CD4-positive, alpha-beta T cell treated with Interferon gamma for 1 hour (primary cell): ENCODE data around the gene ZNF365.
"Not testable (repeated sequence)": the region's sequence is repeated elsewhere in the genome, so short reads cannot be mapped to it uniquely, and the experiment has no call there.

Source experiments
- DNase-seq: peaks from one replicate; pipeline ENCODE4 v3.0.0-alpha.2; 2020

Gene ZNF365

DNA sequence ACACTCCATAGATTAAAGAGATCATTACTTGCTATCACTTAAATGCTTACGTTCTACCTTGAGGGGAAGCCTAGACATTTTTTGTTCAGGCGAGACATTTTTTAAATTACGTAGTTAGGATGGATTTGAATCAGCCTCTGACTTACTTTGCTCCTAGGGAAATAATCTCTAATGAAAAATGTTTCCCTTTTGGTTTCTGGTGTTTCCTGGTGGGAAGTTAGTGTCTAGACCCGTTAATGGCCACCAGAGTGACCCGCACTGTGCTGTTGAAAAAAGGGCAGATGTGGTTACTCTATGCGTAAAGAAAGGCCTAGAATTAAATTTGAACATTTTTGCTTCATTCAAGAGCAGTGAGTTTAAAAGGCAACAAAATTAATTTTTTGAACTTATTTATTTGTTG is 3.8 kb downstream of the ZNF365 start:
- DNase-seq = no peak

DNA sequence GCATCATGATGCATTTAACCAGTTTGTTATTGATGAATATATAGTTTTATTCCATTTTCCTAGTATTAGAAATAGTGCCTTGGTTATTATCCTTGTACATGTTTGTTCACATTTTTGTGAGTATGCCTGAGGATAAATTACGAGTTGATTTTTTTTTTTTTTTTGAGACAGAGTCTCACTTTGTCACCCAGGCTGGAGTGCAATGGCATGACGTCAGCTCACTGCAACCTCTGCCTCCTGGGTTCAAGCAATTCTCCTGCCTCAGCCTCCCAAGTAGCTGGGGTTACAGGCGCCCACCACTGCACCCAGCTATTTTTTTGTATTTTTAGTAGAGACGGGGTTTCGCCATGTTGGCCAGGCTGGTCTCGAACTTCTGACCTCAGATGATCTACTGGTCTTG is 4.7 kb downstream of the ZNF365 start:
- not testable (repeated sequence) for DNase-seq

- DNase-seq = no peak
Measured at GRCh38 chr10:62379394-62379793, 5.2 kb downstream of the ZNF365 start.

DNA sequence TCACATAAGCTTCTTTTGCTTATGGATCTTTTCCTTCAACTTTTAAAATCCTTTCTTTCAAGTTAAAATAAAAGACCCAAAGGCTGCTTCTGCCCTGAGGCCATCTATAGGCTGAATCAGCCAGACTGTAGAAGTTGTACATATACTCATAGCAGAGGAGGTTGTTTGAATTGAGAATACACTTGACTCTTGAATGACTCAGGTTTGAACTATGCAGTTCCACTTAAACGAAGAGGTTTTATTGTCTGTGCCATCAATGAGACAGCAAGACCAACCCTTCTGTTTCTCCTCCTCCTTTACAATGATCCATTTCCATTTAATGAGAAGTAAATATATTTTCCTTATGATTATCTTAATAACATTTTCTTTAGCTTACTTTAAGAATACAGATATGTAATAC is 5.8 kb downstream of the ZNF365 start:
- no peak for DNase-seq

- no peak for DNase-seq
Measured at GRCh38 chr10:62381385-62382102, 7.4 kb downstream of the ZNF365 start.

GRCh38 chr10:62382831-62383230 is 8.7 kb downstream of the ZNF365 start:
- no peak for DNase-seq

DNA sequence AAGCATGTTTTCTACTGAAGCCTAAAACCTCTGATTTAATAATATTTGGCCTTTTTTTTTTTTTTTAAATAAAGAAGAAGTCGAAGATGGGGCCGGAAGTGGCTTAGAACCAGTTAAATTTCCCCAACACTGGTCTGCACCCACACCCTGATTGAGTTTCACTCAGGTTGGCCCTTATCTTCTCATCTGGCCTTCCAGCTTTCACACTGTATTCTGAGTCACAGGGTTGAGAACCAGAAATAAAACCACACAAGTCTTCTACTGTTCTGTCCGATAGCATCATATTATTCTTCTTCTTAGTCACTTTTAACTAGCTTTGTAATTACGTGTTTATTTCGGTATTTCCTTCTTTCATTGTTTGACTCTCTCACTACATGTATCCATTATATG is 9.9 kb downstream of the ZNF365 start:
- peak; percentile 51 for DNase-seq

DNA sequence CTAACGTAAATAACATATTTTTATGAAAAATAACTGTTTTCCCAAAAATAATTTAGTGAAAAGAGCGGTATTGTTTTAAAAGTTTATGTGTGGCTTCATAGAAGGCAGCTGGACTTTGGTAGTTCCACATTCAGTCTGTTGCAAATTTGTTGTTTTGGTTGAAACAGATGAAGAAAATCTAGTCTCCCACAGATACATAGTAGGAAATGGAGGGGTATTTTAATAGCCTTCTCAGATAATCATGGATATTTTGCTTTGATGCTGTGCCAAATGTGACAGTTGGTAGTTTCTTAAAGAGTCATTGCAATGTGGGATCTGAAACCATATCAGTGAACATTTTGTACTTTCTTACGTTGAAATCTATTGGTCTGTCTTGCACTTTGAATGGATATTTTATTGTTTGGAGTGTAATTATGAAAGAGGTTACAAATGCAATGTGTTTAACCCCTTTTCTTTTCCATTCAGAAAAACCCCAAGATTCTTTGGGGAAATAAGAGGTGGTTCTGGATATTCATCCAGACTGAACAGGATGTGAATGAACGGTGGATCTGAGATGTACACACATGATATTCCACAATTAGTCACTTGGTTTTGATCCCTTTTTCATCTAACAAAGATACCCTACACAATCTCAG is 10.4 kb downstream of the ZNF365 start:
- no peak for DNase-seq

DNA sequence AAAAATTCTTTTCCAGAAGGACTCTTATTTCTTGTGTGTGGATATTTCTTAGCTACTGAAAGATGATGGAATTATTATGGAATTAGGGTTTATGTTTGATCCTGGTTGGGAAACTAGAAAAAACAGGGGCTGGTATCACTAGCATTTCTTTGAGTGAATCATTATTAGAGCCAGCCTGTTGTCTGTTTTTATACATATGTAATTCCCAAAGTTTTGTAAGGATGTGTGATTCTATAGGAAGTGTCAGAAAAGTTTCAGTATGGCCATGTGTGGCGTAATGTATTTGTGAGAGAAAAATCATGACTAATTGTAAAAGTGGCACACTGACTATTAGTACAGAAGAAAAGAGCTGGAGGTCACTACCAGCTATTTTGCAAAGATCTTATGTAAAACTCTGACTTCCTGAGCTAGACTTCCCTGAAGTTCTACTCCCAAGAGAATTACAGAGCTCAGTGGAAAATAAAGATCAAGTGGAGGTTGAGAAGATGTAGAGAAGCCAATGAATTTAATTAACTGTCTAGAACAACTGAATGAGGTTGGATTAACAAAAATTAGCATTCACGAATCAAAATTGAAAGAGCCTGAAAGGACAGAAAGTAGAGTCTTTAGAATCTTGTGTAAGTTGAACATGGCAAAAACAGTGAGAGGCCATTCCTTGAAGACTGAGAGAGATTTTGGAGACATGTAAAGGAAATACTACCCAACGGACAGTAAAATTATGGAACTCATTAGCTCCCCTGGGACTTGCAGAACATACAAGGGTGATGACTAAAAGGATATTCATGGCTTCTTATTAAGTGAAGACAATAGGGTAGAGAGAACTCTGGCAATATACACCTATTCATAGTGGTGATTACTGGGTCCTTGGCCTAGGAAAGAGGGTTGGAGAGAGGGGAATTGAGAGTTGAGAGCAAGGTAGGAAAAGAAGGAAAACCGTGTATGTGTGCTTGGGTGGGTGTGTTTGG is 12.5 kb downstream of the ZNF365 start:
- no peak for DNase-seq

DNA sequence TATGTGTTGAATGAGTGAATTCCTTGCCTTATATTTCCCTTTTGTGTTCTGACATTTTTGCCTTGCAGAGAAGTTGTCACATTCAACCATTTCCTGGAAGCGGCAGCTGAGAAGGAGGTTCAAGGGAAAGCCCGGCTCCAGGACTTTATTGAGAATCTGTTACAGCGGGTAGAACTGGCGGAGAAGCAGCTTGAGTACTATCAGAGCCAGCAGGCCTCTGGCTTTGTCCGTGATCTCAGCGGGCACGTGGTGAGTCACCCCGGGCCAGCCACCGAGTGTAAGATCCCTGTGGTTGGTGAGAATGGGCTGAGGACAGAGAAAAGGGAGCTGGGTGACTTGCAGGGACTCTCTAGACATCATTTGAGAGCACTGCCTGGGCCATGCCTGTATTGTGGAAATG is 14.2 kb downstream of the ZNF365 start:
- DNase-seq = no peak

- DNase-seq = no peak
Measured at GRCh38 chr10:62390497-62391176, 16.5 kb downstream of the ZNF365 start.

- no peak for DNase-seq
Measured at GRCh38 chr10:62393237-62393636, 19.1 kb downstream of the ZNF365 start.

GRCh38 chr10:62394556-62395018 is 20.4 kb downstream of the ZNF365 start:
- DNase-seq = no peak

GRCh38 chr10:62395892-62396291 is 21.7 kb downstream of the ZNF365 start:
- DNase-seq = no peak

DNA sequence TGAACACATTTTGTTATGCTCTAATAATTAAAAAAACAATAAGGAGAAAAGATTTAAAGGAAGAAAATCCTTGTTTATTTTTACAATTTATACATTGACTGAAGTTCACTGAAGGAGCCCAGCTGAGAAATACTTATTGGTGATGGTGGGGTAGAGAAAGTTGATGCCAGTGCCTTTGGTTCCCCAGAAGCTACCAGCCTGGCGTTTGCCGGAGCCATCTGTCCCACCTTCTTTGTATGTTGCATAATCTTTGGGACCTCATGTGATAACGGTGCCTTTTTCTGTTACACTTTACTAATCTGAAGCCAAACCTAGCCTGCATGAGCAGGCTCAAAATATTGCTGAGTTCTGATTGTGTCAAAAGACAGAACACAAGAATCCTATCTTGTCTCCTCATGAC is 22.7 kb downstream of the ZNF365 start:
- no peak for DNase-seq

GRCh38 chr10:62399211-62399610 is 25.0 kb downstream of the ZNF365 start:
- DNase-seq = no peak

DNA sequence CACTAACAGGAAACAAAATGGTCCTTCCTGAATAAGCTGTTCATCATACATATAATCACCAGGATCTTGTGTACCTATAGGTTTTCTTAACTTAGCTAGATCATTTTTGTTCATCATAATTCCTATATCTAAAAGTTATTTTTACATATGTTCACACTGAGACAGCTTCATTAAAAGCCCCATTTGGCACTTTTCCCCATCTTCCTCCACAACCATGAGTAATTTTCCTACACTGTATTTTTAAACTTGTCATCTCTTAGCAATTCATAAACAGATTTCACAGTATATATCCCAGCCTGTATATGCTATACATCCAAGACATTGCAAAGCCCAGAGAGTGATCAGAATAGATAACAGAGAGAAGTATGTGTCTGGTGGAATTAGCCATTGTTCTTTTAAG is 28.3 kb downstream of the ZNF365 start:
- no peak for DNase-seq

DNA sequence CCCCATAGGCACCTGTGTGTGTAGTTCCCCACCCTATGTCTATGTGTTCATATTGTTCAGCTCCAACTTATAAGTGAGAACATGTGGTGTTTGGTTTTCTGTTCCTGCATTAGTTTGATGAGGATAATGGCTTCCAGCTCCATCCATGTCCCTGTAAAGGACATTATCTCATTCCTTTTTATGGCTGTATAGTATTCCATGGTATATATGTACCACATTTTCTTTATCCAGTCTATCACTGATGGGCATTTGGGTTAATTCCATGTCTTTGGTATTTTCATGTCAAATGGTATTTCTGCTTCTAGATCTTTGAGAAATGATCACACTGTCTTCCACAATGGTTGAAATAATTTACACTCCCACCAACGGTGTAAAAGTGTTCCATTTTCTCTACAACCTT is 36.4 kb downstream of the ZNF365 start:
- DNase-seq = not testable (repeated sequence)

GRCh38 chr10:62410934-62411333 is 36.8 kb downstream of the ZNF365 start:
- DNase-seq = not testable (repeated sequence)

DNA sequence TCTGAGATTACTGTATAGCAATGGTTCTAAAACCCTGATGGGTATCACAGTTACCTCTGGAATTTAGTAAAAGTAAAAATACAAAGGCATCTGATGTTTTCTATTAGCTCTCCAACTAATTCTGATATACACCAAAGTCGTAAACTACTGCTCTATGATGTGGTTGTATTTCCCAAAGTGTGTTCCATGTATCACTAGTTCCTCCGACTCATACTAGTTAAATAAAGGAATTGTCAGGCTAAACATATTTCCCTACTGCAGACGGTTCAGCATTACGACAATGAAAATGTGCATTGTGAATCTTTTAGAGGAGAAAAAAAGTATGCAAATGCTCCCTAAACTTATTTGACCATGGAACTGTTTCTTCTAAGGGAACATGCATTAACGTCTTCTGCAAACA is 38.9 kb downstream of the ZNF365 start:
- no peak for DNase-seq

GRCh38 chr10:62413652-62414051 is 39.5 kb downstream of the ZNF365 start:
- DNase-seq = no peak

- DNase-seq = no peak
Measured at GRCh38 chr10:62414359-62414758, 40.2 kb downstream of the ZNF365 start.

DNA sequence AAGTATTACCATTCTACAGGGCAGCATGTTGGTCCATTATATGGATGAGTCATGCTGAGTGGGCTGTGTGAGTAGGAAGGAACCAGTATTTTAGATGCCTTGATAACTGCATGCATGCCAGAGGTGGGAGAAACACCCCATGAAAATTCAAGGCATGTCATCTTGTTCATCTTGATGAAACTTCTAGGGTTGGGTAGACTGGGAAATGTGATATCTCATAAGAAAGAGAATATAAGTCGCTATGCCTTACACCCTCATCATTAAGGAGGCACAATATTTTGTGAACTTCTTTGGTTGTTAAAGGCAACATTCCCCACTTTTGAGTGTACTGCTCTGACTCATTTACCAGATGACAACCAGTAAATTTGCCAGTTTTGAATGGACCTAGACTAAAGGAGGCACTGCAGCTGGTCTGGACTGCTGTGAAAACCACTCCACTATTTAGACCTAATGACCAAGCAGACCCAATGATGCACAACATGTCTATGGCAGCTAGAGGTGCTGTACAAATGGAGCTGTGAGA is 48.0 kb downstream of the ZNF365 start:
- DNase-seq = no peak
